Measurements from ENCODE around the gene MIDN. TPM values are rescaled to one million over a fixed set of nuclear protein-coding genes. Genes with fewer than 3 reads are reported as not detected.
"Not testable (repeated sequence)": the region's sequence is repeated elsewhere in the genome, so short reads cannot be mapped to it uniquely, and the experiment has no call there.

The MIDN gene
- total RNA-seq, 1 experiment from 2014 or later = 35.1 TPM

DNA sequence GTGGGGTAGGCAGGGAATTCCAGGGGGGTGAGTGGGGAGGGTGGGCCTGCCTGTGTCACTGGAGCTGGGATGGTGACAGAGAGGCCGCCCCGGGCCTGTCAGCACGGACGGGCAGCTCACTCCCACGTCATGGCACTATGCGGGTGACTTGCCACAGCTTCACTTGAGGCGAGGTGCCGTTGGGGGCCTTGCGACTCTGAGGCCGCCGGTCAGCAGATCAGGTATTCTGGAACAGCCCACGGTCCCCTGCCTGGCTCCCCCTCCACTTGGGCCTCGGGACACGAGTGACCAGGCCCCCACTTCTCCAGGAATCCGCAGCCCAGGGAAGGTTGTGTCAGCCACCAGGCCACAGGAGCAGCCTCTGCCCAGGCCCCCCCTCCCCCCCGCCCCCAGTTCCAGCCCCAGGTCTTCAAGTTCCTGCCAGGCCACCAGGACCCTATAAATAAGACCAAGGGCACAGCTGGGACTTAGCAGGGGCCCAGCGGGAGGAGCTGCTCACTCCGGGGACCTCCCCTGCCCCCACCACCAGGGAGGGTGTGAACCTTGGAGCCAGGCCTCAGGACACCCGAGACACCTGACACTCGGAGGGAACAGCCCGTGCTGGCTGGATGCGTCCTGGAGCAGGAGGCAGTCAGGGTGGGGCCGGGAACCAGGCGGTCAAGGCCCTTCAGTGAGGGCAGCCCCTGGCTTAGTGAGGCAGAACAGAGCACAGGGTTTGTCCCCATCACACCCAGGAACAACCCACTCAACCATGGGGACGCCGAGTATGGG lies 2.7 kb upstream of the MIDN start:
- Histone ChIP-seq H3K27me3 (ENCODE audit: control insufficient read depth, insufficient read depth, low read length) (no peaks in the 10 kb centered on the region), H3K4me3 (ENCODE audit: insufficient read depth, low read depth, low read length) (no peak overlapping the region), H3K36me3 (replicated peaks; ENCODE audit: control insufficient read depth, insufficient read depth, low read length) (no peaks in the 10 kb centered on the region)
- no peak for DNase-seq

GRCh38 chr19:1246265-1247087 lies 1.9 kb upstream of the MIDN start:
- DNase-seq; H3K27me3 ChIP-seq (ENCODE audit: control insufficient read depth, insufficient read depth, low read length); H3K4me3 ChIP-seq (ENCODE audit: insufficient read depth, low read depth, low read length); H3K36me3 ChIP-seq (replicated peaks; ENCODE audit: control insufficient read depth, insufficient read depth, low read length): not testable (repeated sequence)

DNA sequence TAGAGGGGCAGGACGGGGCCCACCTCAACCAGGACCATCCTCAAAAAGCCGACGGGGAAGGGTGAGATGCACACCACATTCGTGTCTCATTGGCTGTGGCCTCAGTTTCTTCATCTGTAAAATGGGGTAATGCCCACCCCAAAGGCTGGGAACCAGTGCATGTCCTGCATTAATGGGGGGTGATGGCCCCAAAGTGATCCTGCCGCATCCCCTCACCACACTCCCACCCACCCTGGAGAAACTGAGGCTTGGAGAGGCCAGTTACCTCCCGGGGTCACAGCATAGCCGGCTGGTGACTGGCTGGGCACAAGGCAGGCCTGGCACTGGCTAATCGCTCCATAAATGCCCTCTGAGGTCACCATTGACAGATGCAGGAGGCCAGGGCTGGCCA lies 640 bp upstream of the MIDN start:
- no peaks in the 10 kb centered on the region for H3K27me3 ChIP-seq (ENCODE audit: control insufficient read depth, insufficient read depth, low read length)
- H3K4me3 ChIP-seq (ENCODE audit: insufficient read depth, low read depth, low read length) = peak overlapping the region; percentile 74
- DNase-seq = no peak
- no peaks in the 10 kb centered on the region; the same call in 1 of the 2 replicates for H3K36me3 ChIP-seq (replicated peaks; ENCODE audit: control insufficient read depth, insufficient read depth, low read length)

DNA sequence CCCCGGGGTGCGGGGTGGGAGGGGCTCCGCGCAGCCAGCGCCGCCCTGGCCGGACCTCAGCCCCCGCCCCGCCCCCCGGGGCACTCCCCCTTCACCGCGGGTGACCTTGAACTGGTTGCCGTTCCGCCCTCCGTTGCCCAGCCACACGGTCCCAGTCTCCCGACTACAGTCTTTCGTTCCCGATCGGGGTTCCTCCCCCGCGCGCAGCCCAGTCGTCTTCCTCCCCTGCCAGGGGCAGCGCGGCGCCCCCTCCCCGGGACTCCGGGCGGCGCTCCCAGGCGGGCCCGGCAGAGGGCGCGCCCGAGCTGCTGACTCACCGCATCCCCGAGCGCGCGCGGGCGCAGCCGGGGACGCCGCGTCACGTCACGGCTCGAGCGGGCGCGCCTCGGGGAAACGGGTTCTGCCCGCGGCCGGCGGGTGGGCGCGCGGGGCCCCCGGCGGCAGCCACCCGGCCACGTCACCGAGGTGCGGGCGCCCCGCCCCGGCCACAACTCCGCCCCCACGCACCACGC lies 459 bp downstream of the MIDN start:
- peak; percentile 97 for DNase-seq

GRCh38 chr19:1249298-1249989 lies 1.1 kb downstream of the MIDN start:
- no peaks in the 10 kb centered on the region for H3K27me3 ChIP-seq (ENCODE audit: control insufficient read depth, insufficient read depth, low read length)
- DNase-seq = peak; percentile 99
- peak overlapping the region; percentile 93 for H3K4me3 ChIP-seq (ENCODE audit: insufficient read depth, low read depth, low read length)
- H3K36me3 ChIP-seq (replicated peaks; ENCODE audit: control insufficient read depth, insufficient read depth, low read length) = peaks cover 1% of the 10 kb centered on the region

More for the DNA sequence above, 459 bp downstream of the MIDN start:
- H3K27me3 ChIP-seq (ENCODE audit: control insufficient read depth, insufficient read depth, low read length) = no peaks in the 10 kb centered on the region
- H3K4me3 ChIP-seq (ENCODE audit: insufficient read depth, low read depth, low read length) = peak overlapping the region; percentile 74
- H3K36me3 ChIP-seq (replicated peaks; ENCODE audit: control insufficient read depth, insufficient read depth, low read length) = no peaks in the 10 kb centered on the region; the same call in 1 of the 2 replicates

DNA sequence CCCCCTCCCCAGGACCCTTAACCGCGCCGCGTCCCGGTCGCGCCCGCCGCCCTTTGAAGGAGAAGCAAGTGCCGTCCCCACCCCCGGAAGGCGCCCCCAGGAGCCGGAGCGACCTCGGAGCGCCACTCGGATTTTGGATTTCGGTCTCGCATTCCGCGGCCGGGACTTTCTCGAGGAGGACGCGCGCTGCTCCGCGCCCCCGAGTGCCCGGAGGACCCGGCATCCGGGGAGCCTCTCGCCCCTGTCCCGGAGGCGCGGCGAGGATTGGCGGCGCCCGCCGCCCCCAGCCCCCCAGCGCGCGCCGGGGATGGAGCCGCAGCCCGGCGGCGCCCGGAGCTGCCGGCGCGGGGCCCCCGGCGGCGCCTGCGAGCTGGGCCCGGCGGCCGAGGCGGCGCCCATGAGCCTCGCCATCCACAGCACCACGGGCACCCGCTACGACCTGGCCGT lies 1.6 kb downstream of the MIDN start:
- H3K27me3 ChIP-seq (ENCODE audit: control insufficient read depth, insufficient read depth, low read length) = no peaks in the 10 kb centered on the region
- peak; percentile 74 for DNase-seq
- peaks cover 6% of the 10 kb centered on the region for H3K36me3 ChIP-seq (replicated peaks; ENCODE audit: control insufficient read depth, insufficient read depth, low read length)
- H3K4me3 ChIP-seq (ENCODE audit: insufficient read depth, low read depth, low read length) = peak overlapping the region; percentile 93

DNA sequence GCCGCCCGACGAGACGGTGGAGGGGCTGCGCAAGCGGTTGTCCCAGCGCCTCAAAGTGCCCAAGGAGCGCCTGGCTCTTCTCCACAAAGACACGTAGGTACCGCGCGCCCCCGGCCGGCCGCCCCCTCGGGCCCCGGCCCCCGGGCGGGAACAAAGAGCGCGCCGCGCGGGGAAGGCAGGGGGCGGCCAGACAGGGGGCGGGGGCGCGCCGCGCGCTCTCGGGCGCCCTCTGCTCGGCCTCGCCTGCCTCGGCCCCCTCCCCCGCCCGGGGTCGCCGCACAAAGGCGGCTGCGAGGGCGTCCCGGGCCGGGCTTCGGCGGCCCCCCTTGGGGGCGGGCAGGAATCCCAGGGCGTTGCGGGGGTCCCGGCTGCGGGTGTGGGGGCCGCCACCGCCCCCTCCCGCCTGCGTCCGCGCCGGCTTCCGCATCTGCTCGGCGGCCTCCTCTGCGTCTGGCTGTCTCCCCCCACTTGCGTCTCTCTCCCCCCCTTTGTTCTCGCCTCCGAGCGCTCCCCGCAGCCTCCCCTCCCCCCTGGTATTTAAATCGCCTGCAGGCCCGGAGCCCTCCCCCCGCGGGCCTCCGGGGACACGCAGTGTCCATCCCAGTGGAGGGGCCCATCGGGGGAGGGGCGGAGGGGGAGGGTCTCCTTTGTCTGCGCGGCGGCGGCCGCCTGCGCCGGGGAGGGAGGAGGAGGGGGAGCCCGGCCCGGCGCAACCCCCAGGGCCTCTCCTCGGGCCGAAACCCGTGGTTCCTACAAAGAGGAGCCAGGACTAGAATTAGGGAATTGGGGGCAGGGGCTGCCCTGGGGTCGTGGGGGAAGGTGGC lies 2.3 kb downstream of the MIDN start:
- Histone ChIP-seq H3K27me3 (ENCODE audit: control insufficient read depth, insufficient read depth, low read length) (no peaks in the 10 kb centered on the region), H3K4me3 (ENCODE audit: insufficient read depth, low read depth, low read length) (peak overlapping the region; percentile 93), H3K36me3 (replicated peaks; ENCODE audit: control insufficient read depth, insufficient read depth, low read length) (peaks cover 10% of the 10 kb centered on the region)
- peak; percentile 96 for DNase-seq

- Histone ChIP-seq H3K4me3 (ENCODE audit: insufficient read depth, low read depth, low read length) (peak overlapping the region; percentile 93), H3K27me3 (ENCODE audit: control insufficient read depth, insufficient read depth, low read length) (no peaks in the 10 kb centered on the region), H3K36me3 (replicated peaks; ENCODE audit: control insufficient read depth, insufficient read depth, low read length) (peaks cover 15% of the 10 kb centered on the region)
- peak; percentile 82 for DNase-seq
These were observed 3.2 kb downstream of the MIDN start for GRCh38 chr19:1251330-1252220.

DNA sequence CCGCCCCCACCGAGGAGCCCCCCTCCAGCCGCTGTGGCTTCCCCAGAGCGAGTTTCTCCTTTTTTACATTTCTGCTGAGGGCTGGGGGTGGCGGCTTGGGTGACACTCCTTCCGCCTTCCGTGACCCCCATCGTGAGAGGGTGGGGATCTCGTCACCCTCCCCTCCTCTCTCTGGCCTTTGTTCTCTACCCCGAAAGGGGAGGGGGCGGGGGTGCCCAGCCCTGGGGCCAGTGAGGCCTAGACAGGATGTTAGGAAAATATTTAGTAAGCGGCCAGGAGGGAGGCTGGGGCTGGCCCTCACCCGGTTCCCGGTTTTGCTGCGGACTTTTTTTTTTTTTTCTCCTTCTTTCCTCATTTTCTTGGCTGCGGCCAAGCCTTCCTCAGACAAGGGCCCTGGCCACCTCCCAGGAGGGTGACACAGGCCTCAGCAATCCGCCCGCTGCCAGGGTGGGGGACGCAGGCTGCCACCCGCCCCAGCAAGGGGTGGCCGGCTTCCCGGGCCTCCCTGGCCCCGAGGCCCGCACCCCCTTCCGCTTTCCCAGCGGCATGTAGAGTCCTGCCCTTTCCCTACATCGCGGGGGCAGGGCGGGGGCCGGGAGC lies 3.9 kb downstream of the MIDN start:
- peaks cover 17% of the 10 kb centered on the region for H3K36me3 ChIP-seq (replicated peaks; ENCODE audit: control insufficient read depth, insufficient read depth, low read length)
- DNase-seq = no peak

GRCh38 chr19:1252821-1253513 lies 4.6 kb downstream of the MIDN start:
- Histone ChIP-seq H3K4me3 (ENCODE audit: insufficient read depth, low read depth, low read length) (peak overlapping the region; percentile 93; the same call in 1 of the 2 replicates), H3K36me3 (replicated peaks; ENCODE audit: control insufficient read depth, insufficient read depth, low read length) (peaks cover 19% of the 10 kb centered on the region), H3K27me3 (ENCODE audit: control insufficient read depth, insufficient read depth, low read length) (no peaks in the 10 kb centered on the region)
- no peak for DNase-seq

More for the DNA sequence above, 3.9 kb downstream of the MIDN start:
- H3K4me3 ChIP-seq (ENCODE audit: insufficient read depth, low read depth, low read length) = peak overlapping the region; percentile 93
- H3K27me3 ChIP-seq (ENCODE audit: control insufficient read depth, insufficient read depth, low read length) = no peaks in the 10 kb centered on the region

- Histone ChIP-seq H3K27me3 (ENCODE audit: control insufficient read depth, insufficient read depth, low read length) (no peaks in the 10 kb centered on the region), H3K4me3 (ENCODE audit: insufficient read depth, low read depth, low read length) (no peak overlapping the region), H3K36me3 (replicated peaks; ENCODE audit: control insufficient read depth, insufficient read depth, low read length) (peaks cover 19% of the 10 kb centered on the region)
- no peak for DNase-seq
These were observed 5.2 kb downstream of the MIDN start for GRCh38 chr19:1253514-1254080.

DNA sequence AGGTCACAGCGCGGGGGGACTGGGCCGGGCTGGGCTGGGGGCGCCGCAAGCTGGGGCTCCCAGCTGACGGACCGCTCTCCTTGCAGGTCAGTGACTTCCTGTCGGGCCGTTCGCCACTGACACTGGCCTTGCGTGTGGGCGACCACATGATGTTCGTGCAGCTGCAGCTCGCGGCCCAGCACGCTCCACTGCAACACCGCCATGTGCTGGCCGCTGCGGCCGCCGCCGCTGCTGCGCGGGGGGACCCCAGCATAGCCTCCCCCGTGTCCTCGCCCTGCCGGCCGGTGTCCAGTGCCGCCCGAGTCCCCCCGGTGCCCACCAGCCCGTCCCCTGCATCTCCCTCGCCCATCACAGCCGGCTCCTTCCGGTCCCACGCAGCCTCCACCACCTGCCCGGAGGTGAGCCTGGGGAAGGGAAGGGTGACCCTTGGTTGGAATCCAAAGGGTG lies 5.7 kb downstream of the MIDN start:
- no peaks in the 10 kb centered on the region for H3K27me3 ChIP-seq (ENCODE audit: control insufficient read depth, insufficient read depth, low read length)
- peaks cover 19% of the 10 kb centered on the region for H3K36me3 ChIP-seq (replicated peaks; ENCODE audit: control insufficient read depth, insufficient read depth, low read length)
- no peak for DNase-seq
- no peak overlapping the region for H3K4me3 ChIP-seq (ENCODE audit: insufficient read depth, low read depth, low read length)

All from H7 (cell line).